H1 (cell line): ENCODE data around the gene RAD54L. TPM values are rescaled to one million over a fixed set of nuclear protein-coding genes. Genes with fewer than 3 reads are reported as not detected.

ENCODE experiments used
- CTCF ChIA-PET: fragments of 300-600 bp; sonication (Branson Sonifier 250); formaldehyde crosslinking; loops from one replicate; lab custom pipeline; 2021; ENCODE audit not compliant: partially characterized antibody; lab: Charles Lee
- POLR2A ChIA-PET: fragments of 300-600 bp; sonication (Branson Sonifier 250); formaldehyde crosslinking; loops from one replicate; lab custom pipeline; 2021; ENCODE audit warnings: inconsistent platforms; ENCODE audit not compliant: partially characterized antibody; lab: Charles Lee
- DNase-seq, 2 experiments: peaks; one replicate each; pipeline versions ENCODE4 v3.0.0 to v3.0.0-alpha.2; 2010 to 2022; ENCODE audit warnings: low spot score in 2 of 2, low read depth in 1 of 2, mixed read lengths in 1 of 2
- FAIRE-seq: peaks from 2 replicates; lab custom pipeline; 2011; peaks lifted over from hg19 to GRCh38; lab: Jason Lieb, UNC
- H2AFZ ChIP-seq: 2 replicates; pipeline ENCODE4 v1.8.1; 2012; ENCODE audit warnings: low read length, inconsistent platforms
- H2AK5ac ChIP-seq: 2 replicates; pipeline ENCODE4 v1.6.1; 2013; ENCODE audit warnings: low read depth, low read length
- H2BK120ac ChIP-seq: replicated peaks from 2 replicates; pipeline ENCODE3; 2013; ENCODE audit warnings: low read depth, low read length, inconsistent platforms
- H2BK12ac ChIP-seq: 2 replicates; pipeline ENCODE4 v1.6.1; 2013; ENCODE audit warnings: low read depth, low read length
- H2BK15ac ChIP-seq: 2 replicates; pipeline ENCODE4 v1.6.1; 2013; ENCODE audit warnings: low read length
- H2BK20ac ChIP-seq: 2 replicates; pipeline ENCODE4 v1.6.1; 2013; ENCODE audit warnings: low read length
- H2BK5ac ChIP-seq: 2 replicates; pipeline ENCODE4 v1.6.1; 2013; ENCODE audit warnings: low read depth, low read length
- H3K14ac ChIP-seq: 2 replicates; pipeline ENCODE4 v1.6.1; 2013; ENCODE audit warnings: inconsistent platforms; ENCODE audit not compliant: insufficient read length
- H3K18ac ChIP-seq: 2 replicates; pipeline ENCODE4 v1.6.1; 2013; ENCODE audit warnings: low read length; ENCODE audit errors: extremely low read depth
- H3K23ac ChIP-seq: 2 replicates; pipeline ENCODE4 v1.6.1; 2013; ENCODE audit warnings: inconsistent platforms; ENCODE audit not compliant: insufficient read length
- H3K23me2 ChIP-seq: 2 replicates; pipeline ENCODE4 v1.6.1; 2013; ENCODE audit warnings: low read depth, low read length
- H3K27ac ChIP-seq: 2 replicates; pipeline ENCODE4 v1.6.1; 2011; ENCODE audit warnings: low read depth, low read length, inconsistent platforms
- H3K27me3 ChIP-seq, 4 experiments: replicated peaks in 1 of 4; 1 replicate in 1 of 4; 2 replicates in 3 of 4; pipeline versions ENCODE4 v1.6.1 to v1.8.1; 2011 to 2013; ENCODE audit warnings: low read length in 3 of 4, mild to moderate bottlenecking in 3 of 4, inconsistent platforms in 2 of 4, mixed read lengths in 2 of 4, moderate library complexity in 1 of 4; ENCODE audit not compliant: control insufficient read depth in 3 of 4, insufficient read depth in 3 of 4; ENCODE audit errors: extremely low read depth in 1 of 4
- H3K36me3 ChIP-seq, 4 experiments: 2 replicates each; pipeline versions ENCODE4 v1.6.1 to v1.8.1; 2011 to 2013; ENCODE audit warnings: mild to moderate bottlenecking in 4 of 4, low read length in 3 of 4, moderate library complexity in 2 of 4, control low read depth in 1 of 4, inconsistent platforms in 1 of 4; ENCODE audit not compliant: insufficient read depth in 4 of 4, control insufficient read depth in 2 of 4
- H3K4ac ChIP-seq: replicated peaks from 2 replicates; pipeline ENCODE3; 2013; ENCODE audit warnings: low read length, low read depth, mixed read lengths, inconsistent platforms; ENCODE audit not compliant: insufficient read length
- H3K4me1 ChIP-seq, 4 experiments: replicated peaks in 1 of 4; 1 replicate in 1 of 4; 2 replicates in 3 of 4; pipeline versions ENCODE4 v1.6.1 to v1.8.1; 2011 to 2013; ENCODE audit warnings: low read length in 3 of 4, inconsistent platforms in 2 of 4, mixed read lengths in 1 of 4; ENCODE audit not compliant: insufficient read depth in 4 of 4, control insufficient read depth in 3 of 4
- H3K4me2 ChIP-seq, 2 experiments: 2 replicates each; pipeline versions ENCODE4 v1.6.1 to v1.8.1; 2011 to 2013; ENCODE audit warnings: low read depth in 2 of 2, low read length in 2 of 2, control low read depth in 1 of 2, inconsistent platforms in 1 of 2, mild to moderate bottlenecking in 1 of 2; ENCODE audit not compliant: insufficient read depth in 1 of 2
- H3K4me3 ChIP-seq, 4 experiments: fragments of 200-600, 300-600 bp in 1 of 4; sonication (generic), shearing (Covaris generic), sonication (Bioruptor Twin) in 1 of 4; 2 replicates each; pipeline versions ENCODE4 v1.5.1 to v1.8.1; 2011 to 2016; ENCODE audit warnings: low read length in 4 of 4, low read depth in 3 of 4, control low read depth in 2 of 4, inconsistent platforms in 2 of 4, mild to moderate bottlenecking in 2 of 4, mixed read lengths in 1 of 4, moderate library complexity in 1 of 4; ENCODE audit not compliant: insufficient read depth in 2 of 4; ENCODE audit errors: extremely low read depth in 1 of 4
- H3K56ac ChIP-seq: replicated peaks from 2 replicates; pipeline ENCODE3; 2013; ENCODE audit warnings: low read depth, mild to moderate bottlenecking, mixed read lengths, low read length, inconsistent platforms; ENCODE audit not compliant: insufficient read length
- H3K79me1 ChIP-seq: 2 replicates; pipeline ENCODE4 v1.6.1; 2013; ENCODE audit warnings: low read depth, low read length, control low read depth
- H3K79me2 ChIP-seq, 2 experiments: 2 replicates each; pipeline versions ENCODE4 v1.6.1 to v1.8.1; 2012 to 2013; ENCODE audit warnings: low read length in 2 of 2, mild to moderate bottlenecking in 2 of 2, inconsistent platforms in 1 of 2; ENCODE audit not compliant: insufficient read depth in 2 of 2, control insufficient read depth in 1 of 2
- H3K9ac ChIP-seq, 4 experiments: replicated peaks in 1 of 4; 1 replicate in 1 of 4; 2 replicates in 3 of 4; pipeline versions ENCODE4 v1.6.1 to v1.8.1; 2011 to 2013; ENCODE audit warnings: low read depth in 3 of 4, low read length in 3 of 4, control low read depth in 2 of 4, mild to moderate bottlenecking in 2 of 4, moderate library complexity in 2 of 4, inconsistent platforms in 1 of 4; ENCODE audit errors: extremely low read depth in 1 of 4
- H3K9me3 ChIP-seq, 2 experiments: 2 replicates each; pipeline versions ENCODE4 v1.6.1 to v1.8.1; 2012 to 2013; ENCODE audit warnings: mild to moderate bottlenecking in 2 of 2, moderate library complexity in 2 of 2, control low read depth in 1 of 2, inconsistent platforms in 1 of 2, low read depth in 1 of 2, low read length in 1 of 2, mixed read lengths in 1 of 2; ENCODE audit not compliant: insufficient read depth in 2 of 2
- H4K20me1 ChIP-seq, 2 experiments: replicated peaks in 1 of 2; 2 replicates each; pipeline versions ENCODE3 to v1.8.1; 2011 to 2013; ENCODE audit warnings: inconsistent platforms in 2 of 2, low read length in 2 of 2, mild to moderate bottlenecking in 1 of 2; ENCODE audit not compliant: insufficient read depth in 2 of 2, control insufficient read depth in 1 of 2
- H4K5ac ChIP-seq: 2 replicates; pipeline ENCODE4 v1.6.1; 2013; ENCODE audit warnings: low read length, low read depth, mixed read lengths, inconsistent platforms; ENCODE audit not compliant: insufficient read length
- H4K8ac ChIP-seq: 2 replicates; pipeline ENCODE4 v1.8.0; 2013; ENCODE audit warnings: mild to moderate bottlenecking, moderate library complexity, low read length, inconsistent platforms; ENCODE audit not compliant: insufficient read depth; ENCODE audit errors: extremely low read depth
- H4K91ac ChIP-seq: replicated peaks from 2 replicates; pipeline ENCODE3; 2013; ENCODE audit warnings: low read length, mixed read lengths, inconsistent platforms; ENCODE audit not compliant: insufficient read length
- BRCA1 ChIP-seq: IDR thresholded peaks from 2 replicates; pipeline ENCODE4 v1.6.1; 2012; ENCODE audit warnings: low read depth, low read length, improper control_type of control experiment
- CBX5 ChIP-seq: fragments of 300-800, 300-1000 bp; sonication (generic); IDR thresholded peaks from 2 replicates; pipeline ENCODE4 v1.7.1; 2016; ENCODE audit warnings: antibody characterized with exemption, low read length, low read depth
- CBX8 ChIP-seq: fragments of 300-800, 300-1000 bp; sonication (generic); IDR thresholded peaks from 2 replicates; pipeline ENCODE4 v1.7.1; 2016; ENCODE audit warnings: low read depth, low read length, borderline replicate concordance
- EP300 ChIP-seq, 2 experiments: IDR thresholded peaks; 1 replicate in 1 of 2; 2 replicates in 1 of 2; pipeline ENCODE4 v1.6.1; 2011 to 2012; ENCODE audit warnings: low read depth in 2 of 2, low read length in 2 of 2, mild to moderate bottlenecking in 2 of 2, borderline replicate concordance in 1 of 2, inconsistent platforms in 1 of 2, moderate library complexity in 1 of 2
- JUND ChIP-seq: IDR thresholded peaks from 2 replicates; pipeline ENCODE4 v1.6.1; 2011; ENCODE audit warnings: mild to moderate bottlenecking, improper control_type of control experiment, low read length
- KDM4A ChIP-seq: IDR thresholded peaks from one replicate; pipeline ENCODE4 v1.7.1; 2012; ENCODE audit warnings: low read depth, mild to moderate bottlenecking, moderate library complexity, low read length, inconsistent platforms; ENCODE audit not compliant: severe bottlenecking
- POU5F1 ChIP-seq: IDR thresholded peaks from 2 replicates; pipeline ENCODE4 v1.6.1; 2011; ENCODE audit warnings: low read depth, mild to moderate bottlenecking, low read length, moderate library complexity
- RXRA ChIP-seq: IDR thresholded peaks from 2 replicates; pipeline ENCODE4 v1.6.1; 2011; ENCODE audit warnings: low read depth, mild to moderate bottlenecking, low read length, moderate library complexity; ENCODE audit not compliant: insufficient read depth
- TAF7 ChIP-seq: optimal IDR thresholded peaks from 2 replicates; pipeline ENCODE3; 2011; ENCODE audit warnings: low read depth, mild to moderate bottlenecking, inconsistent platforms, low read length, moderate library complexity, borderline replicate concordance
- WGBS, 2 experiments: shearing (Covaris generic) in 1 of 2; methylation state at CpG; one replicate each; pipeline versions ENCODE4 v1.1.6 to v1.1.7; 2013 to 2015; ENCODE audit warnings: low lambda C conversion rate in 2 of 2, mixed read lengths in 2 of 2, inconsistent platforms in 1 of 2, low coverage in 1 of 2, missing lambda C conversion rate in 1 of 2; ENCODE audit not compliant: insufficient replicate concordance in 2 of 2, insufficient coverage in 1 of 2, insufficient read length in 1 of 2; ENCODE audit errors: extremely low coverage in 1 of 2, missing lambda C conversion rate in 1 of 2; 5-methylcytosine and 5-hydroxymethylcytosine counted together
- polyA plus RNA-seq, 7 experiments: library from polyadenylated mRNA; depleted of rRNA in 3 of 7; stranded (reverse) in 5 of 7; unstranded in 2 of 7; fragments of >200 nt in 5 of 7; fragments of 200-250 nt in 2 of 7; gene quantifications; 1 replicate in 5 of 7; 2 replicates in 1 of 7; 4 replicates in 1 of 7; pipeline versions ENCODE4 v1.2.1 to v1.2.3, GENCODE V29; 2011 to 2013; ENCODE audit warnings: missing spikeins in 2 of 7, mixed read lengths in 2 of 7
- total RNA-seq: library from RNA; stranded (reverse); fragmentation: NEBNext Ultra II Directional; extraction: Animal tissue kit (Norgen Biotek cat#: 25700); gene quantifications from 2 replicates; pipeline ENCODE4 v1.2.1, GENCODE V29; 2021

RAD54L gene
- total and polyA plus RNA-seq, 2 of the 8 experiments (the other 6 are each of a cell fraction or from before 2014, with no cell fraction given), result 43.5 to 50.3 TPM

DNA sequence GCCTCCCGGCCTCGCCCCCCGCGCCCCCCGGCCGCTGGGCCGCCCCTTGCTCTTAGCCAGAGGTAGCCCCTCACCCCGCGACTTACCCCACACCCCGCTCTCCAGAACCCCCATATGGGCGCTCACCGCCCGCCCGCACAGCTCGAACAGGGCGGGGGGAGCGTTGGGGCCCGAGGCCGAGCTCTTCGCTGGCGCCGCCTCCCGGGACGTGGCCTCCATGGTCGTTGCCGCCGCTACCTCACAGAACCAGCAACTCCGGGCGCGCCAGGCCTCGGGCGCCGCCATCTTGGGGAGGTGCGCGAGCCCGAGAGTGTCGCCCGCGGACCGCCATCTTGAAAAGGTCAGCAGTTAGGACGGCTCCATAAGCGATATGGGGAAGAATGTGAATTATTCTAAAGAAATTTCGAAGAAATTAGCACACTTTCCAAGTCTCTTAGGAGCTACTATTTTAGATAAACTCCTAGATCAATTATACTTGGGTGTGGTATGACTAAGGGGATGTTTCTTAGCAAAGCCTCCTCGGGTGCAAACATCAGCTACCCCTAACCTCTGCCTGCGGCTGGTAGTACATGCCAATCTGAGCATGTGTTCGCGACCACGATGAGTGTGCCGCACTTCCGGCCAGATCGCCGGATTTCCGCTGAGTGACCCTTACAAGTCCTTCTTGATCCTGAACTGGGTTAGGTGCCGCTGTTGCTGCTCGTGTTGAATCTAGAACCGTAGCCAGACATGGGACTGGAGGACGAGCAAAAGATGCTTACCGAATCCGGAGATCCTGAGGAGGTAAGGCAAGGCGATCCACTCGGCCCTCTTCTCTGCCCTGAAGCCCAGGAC lies 55.7 kb downstream of the RAD54L start, which contains the start of the genes LRRC41 and UQCRH:
Gene LRRC41 (minus strand): TSS at position 579 of the 834 bp plus-strand sequence. CDS start 294 bp downstream, at position 285.
Gene UQCRH (plus strand): TSS at position 661 of the 834 bp plus-strand sequence. CDS start 69 bp downstream, at position 730.
- H3K23me2 ChIP-seq, result peaks cover 8% of the 10 kb centered on the region; the same call in 1 of the 2 replicates
- H2BK12ac ChIP-seq, result peak within 1 kb of the TSS; percentile 62; the same call in 1 of the 2 replicates
- 0 out of 2 replicates have a peak within 1 kb of the TSS, but pooled peaks have one; percentile 64 for H2AFZ ChIP-seq
- CTCF ChIA-PET, result interaction anchor here (0.6 to 2.3 kb wide), 12 partner anchors 13 to 858 kb away, joined by 3 to 21 read pairs (median 4); partner anchors contain the start of gene NSUN4
- no peaks in the 10 kb centered on the region for H3K79me1 ChIP-seq
- H3K23ac ChIP-seq, result no peak within 1 kb of the TSS
- FAIRE-seq, result peak; percentile 42
- H3K4me3 ChIP-seq, result peak within 1 kb of the TSS; percentile 84 to 97 (median 90)
- 0% methylated on average over 54 of the region's 61 CpGs; no CpG with 5 or more reads in 1 of the 2 experiments for WGBS, 2 experiments
- H3K9me3 ChIP-seq, result no peaks in the 10 kb centered on the region
- POLR2A ChIA-PET, result interaction anchor here (0.6 to 33.1 kb wide), 25 partner anchors 8 to 110 kb away, joined by 3 to 689 read pairs (median 6); partner anchors contain the start of genes NSUN4 and RAD54L
- no peaks in the 10 kb centered on the region for H3K27me3 ChIP-seq
- peak within 1 kb of the TSS; percentile 96 for H4K8ac ChIP-seq
- H3K56ac ChIP-seq, result peak within 1 kb of the TSS; percentile 57
- H2BK15ac ChIP-seq, result no peak within 1 kb of the TSS
- peaks cover 5 to 17% (median 14%) of the 10 kb centered on the region in 4 experiments for H3K4me1 ChIP-seq
- H4K91ac ChIP-seq, result peak within 1 kb of the TSS; percentile 72
- H2BK20ac ChIP-seq, result no peak within 1 kb of the TSS
- peak within 1 kb of the TSS; percentile 80 to 91 for H3K4me2 ChIP-seq
- peaks cover 40 to 83% of the 10 kb centered on the region in 2 experiments for H3K79me2 ChIP-seq
- DNase-seq, result peak; percentile 93 to 97
- H2AK5ac ChIP-seq, result 0 out of 2 replicates have a peak within 1 kb of the TSS, but pooled peaks have one; percentile 41
- peak within 1 kb of the TSS; percentile 63; the same call in 1 of the 2 replicates for H3K18ac ChIP-seq
- H4K20me1 ChIP-seq, result peaks cover 8 to 9% of the 10 kb centered on the region in 2 experiments
- H3K14ac ChIP-seq, result no peak within 1 kb of the TSS
- H3K9ac ChIP-seq, result peak within 1 kb of the TSS; percentile 84 to 87 (median 84)
- H3K27ac ChIP-seq, result peak within 1 kb of the TSS; percentile 92
- H2BK5ac ChIP-seq, result peak within 1 kb of the TSS; percentile 71
- H3K36me3 ChIP-seq, result peaks cover 0 to 8% (median 0%) of the 10 kb centered on the region in 4 experiments; a peak in 2 of 8 replicates
- H3K4ac ChIP-seq, result peak within 1 kb of the TSS; percentile 73
- no peak within 1 kb of the TSS for H2BK120ac ChIP-seq
- peak within 1 kb of the TSS; percentile 76 for H4K5ac ChIP-seq
- TF ChIP-seq KDM4A (peak; percentile 27), CBX8 (no peak), EP300 (IDR thresholded peaks at IDR 0.05; ENCODE audit: borderline replicate concordance in 1 of 2, low read depth in 2 of 2, low read length in 2 of 2) (peak in 1 of 2 experiments; percentile 99; a peak in 2 of 3 replicates), BRCA1 (no peak; the same call in 1 of the 2 replicates), JUND (peak; percentile 97), RXRA (no peak), CBX5 (no peak), POU5F1 (no peak), TAF7 (peak; percentile 95)
